HepG2 (cell line): ENCODE measurements around the gene B3GAT3. TPM values are rescaled to one million over a fixed set of nuclear protein-coding genes. Genes with fewer than 3 reads are reported as not detected.

Experiments
- CC2D1A ChIP-seq: sonication (generic); formaldehyde crosslinking; IDR thresholded peaks from 2 replicates; pipeline ENCODE4 v1.8.1; 2023; ENCODE audit warnings: mild to moderate bottlenecking, missing genetic modification reagents
- HDAC1 ChIP-seq: sonication (generic); formaldehyde crosslinking; IDR thresholded peaks from 2 replicates; pipeline ENCODE4 v1.5.1; 2020; ENCODE audit warnings: mild to moderate bottlenecking, missing genetic modification reagents
- HNRNPH1 ChIP-seq: fragments of 200-400 bp; formaldehyde crosslinking; optimal IDR thresholded peaks from 2 replicates; pipeline ENCODE3; 2017; ENCODE audit warnings: mild to moderate bottlenecking, low read depth, low read length
- MEF2D ChIP-seq: sonication (generic); formaldehyde crosslinking; IDR thresholded peaks from 2 replicates; pipeline ENCODE4 v1.5.1; 2020; ENCODE audit warnings: mild to moderate bottlenecking, missing genetic modification reagents
- NFYC ChIP-seq: IDR thresholded peaks from 2 replicates; pipeline ENCODE4 v1.6.1; 2016; ENCODE audit warnings: missing genetic modification reagents, missing compliant biosample characterization
- NR2F6 ChIP-seq, 2 experiments: IDR thresholded peaks; 2 replicates each; pipeline ENCODE4 v1.6.1; 2016; ENCODE audit warnings: antibody characterized with exemption in 1 of 2, mild to moderate bottlenecking in 1 of 2
- POLR2G ChIP-seq: fragments of 200-400 bp; formaldehyde crosslinking; IDR thresholded peaks from 2 replicates; pipeline ENCODE4 v1.6.1; 2018; ENCODE audit warnings: mild to moderate bottlenecking, low read depth, low read length, moderate library complexity
- TCF7 ChIP-seq: sonication (generic); IDR thresholded peaks from 2 replicates; pipeline ENCODE4 v1.6.1; 2016; ENCODE audit warnings: antibody characterized with exemption, low read depth
- ZBTB7B ChIP-seq: sonication (generic); formaldehyde crosslinking; IDR thresholded peaks from 2 replicates; pipeline ENCODE4 v1.4.0; 2020; ENCODE audit warnings: missing genetic modification reagents
- ZNF230 ChIP-seq: sonication (generic); formaldehyde crosslinking; IDR thresholded peaks from 2 replicates; pipeline ENCODE4 v1.4.0; 2020; ENCODE audit warnings: mild to moderate bottlenecking, missing genetic modification reagents
- ZNF235 ChIP-seq: sonication (generic); formaldehyde crosslinking; IDR thresholded peaks from 2 replicates; pipeline ENCODE4 v1.8.1; 2023; ENCODE audit warnings: mild to moderate bottlenecking, missing genetic modification reagents, borderline replicate concordance
- ZNF317 ChIP-seq: sonication (generic); formaldehyde crosslinking; IDR thresholded peaks from 2 replicates; pipeline ENCODE4 v1.5.0; 2020; ENCODE audit warnings: mild to moderate bottlenecking, missing genetic modification reagents
- ZNF446 ChIP-seq: sonication (generic); formaldehyde crosslinking; IDR thresholded peaks from 2 replicates; pipeline ENCODE4 v1.5.0; 2020; ENCODE audit warnings: mild to moderate bottlenecking, missing genetic modification reagents
- ZNF614 ChIP-seq: IDR thresholded peaks from 2 replicates; pipeline ENCODE4 v1.6.1; 2018; ENCODE audit warnings: missing biosample characterization, missing genetic modification reagents, inconsistent platforms, borderline replicate concordance
- ZNF644 ChIP-seq: IDR thresholded peaks from 2 replicates; pipeline ENCODE4 v1.6.1; 2016; ENCODE audit warnings: low read depth
- ZNF670 ChIP-seq: sonication (generic); formaldehyde crosslinking; IDR thresholded peaks from 2 replicates; pipeline ENCODE4 v1.8.0; 2022; ENCODE audit warnings: mild to moderate bottlenecking, missing genetic modification reagents, borderline replicate concordance
- ZNF7 ChIP-seq: IDR thresholded peaks from 2 replicates; pipeline ENCODE4 v1.6.1; 2016; ENCODE audit warnings: missing biosample characterization, missing genetic modification reagents
- polyA plus RNA-seq, 8 experiments: library from polyadenylated mRNA; depleted of rRNA in 3 of 8; stranded (reverse) in 7 of 8; unstranded in 1 of 8; fragments of >200 nt; fragmentation: Illumina TruSeq in 4 of 8; extraction: Trizol in 4 of 8; gene quantifications; 2 replicates each; pipeline versions ENCODE4 v1.2.1 to v1.2.3, GENCODE V29; 2011 to 2016; ENCODE audit warnings: low read depth in 4 of 8, missing spikeins in 1 of 8, mixed read lengths in 1 of 8; ENCODE audit not compliant: insufficient read depth in 1 of 8
- total RNA-seq, 5 experiments: library from RNA; depleted of rRNA; stranded (reverse); fragments of >200 nt; fragmentation: Illumina TruSeq; extraction: Trizol; gene quantifications; 2 replicates each; pipeline ENCODE4 v1.2.3, GENCODE V29; 2016; ENCODE audit warnings: low read depth in 1 of 5
- TF ChIP-seq, protein P1 (sequence below): sonication (generic); formaldehyde crosslinking; IDR thresholded peaks from 2 replicates; pipeline ENCODE4 v1.4.0; 2020; ENCODE audit warnings: missing genetic modification reagents
- TF ChIP-seq, protein P2 (sequence below): fragments of 450-650 bp; IDR thresholded peaks from 2 replicates; pipeline ENCODE4 v1.6.1; 2017; ENCODE audit warnings: mild to moderate bottlenecking
- TF ChIP-seq, protein P3 (sequence below): sonication (generic); formaldehyde crosslinking; IDR thresholded peaks from 2 replicates; pipeline ENCODE4 v1.4.0; 2020; ENCODE audit warnings: mild to moderate bottlenecking, missing genetic modification reagents
- TF ChIP-seq, protein P4 (sequence below): sonication (generic); formaldehyde crosslinking; IDR thresholded peaks from 2 replicates; pipeline ENCODE4 v1.5.1; 2020; ENCODE audit warnings: mild to moderate bottlenecking, moderate library complexity, missing genetic modification reagents
- TF ChIP-seq, protein P5 (sequence below): IDR thresholded peaks from 2 replicates; pipeline ENCODE4 v1.6.1; 2016

B3GAT3 gene
- total and polyA plus RNA-seq, 2 of the 13 experiments (the other 11 are each of a cell fraction or from before 2014, with no cell fraction given) = 21.3 to 26.1 TPM

DNA sequence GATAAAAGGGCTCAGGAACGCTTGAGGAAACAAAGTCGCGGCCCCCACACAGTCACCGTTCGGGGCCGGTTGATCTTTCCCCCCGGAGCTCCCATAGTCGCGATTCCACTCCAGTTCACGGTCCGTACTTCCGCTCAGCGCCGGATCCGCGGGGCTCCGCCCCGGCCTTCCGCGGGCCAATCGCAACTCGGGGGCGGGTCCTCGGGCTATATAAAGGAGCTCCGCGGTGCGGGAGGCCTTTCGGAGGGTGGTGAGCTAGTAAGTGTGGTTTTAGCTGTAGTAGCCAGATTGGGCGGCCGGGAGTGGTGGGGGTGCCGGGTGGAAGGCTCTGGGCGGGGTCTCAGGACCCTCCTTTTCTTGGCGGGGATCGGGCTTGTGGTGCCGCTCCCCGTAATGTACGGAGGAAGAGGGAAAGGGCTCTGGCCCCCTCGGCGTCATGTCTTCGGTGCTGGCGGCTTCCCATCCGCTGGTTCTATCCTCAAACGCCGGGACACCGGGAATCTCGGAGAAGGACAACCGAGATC is 43.4 kb upstream of the B3GAT3 start, which contains the start of the genes C11orf98 and CSKMT (continued):
- TF ChIP-seq, protein P1, sequence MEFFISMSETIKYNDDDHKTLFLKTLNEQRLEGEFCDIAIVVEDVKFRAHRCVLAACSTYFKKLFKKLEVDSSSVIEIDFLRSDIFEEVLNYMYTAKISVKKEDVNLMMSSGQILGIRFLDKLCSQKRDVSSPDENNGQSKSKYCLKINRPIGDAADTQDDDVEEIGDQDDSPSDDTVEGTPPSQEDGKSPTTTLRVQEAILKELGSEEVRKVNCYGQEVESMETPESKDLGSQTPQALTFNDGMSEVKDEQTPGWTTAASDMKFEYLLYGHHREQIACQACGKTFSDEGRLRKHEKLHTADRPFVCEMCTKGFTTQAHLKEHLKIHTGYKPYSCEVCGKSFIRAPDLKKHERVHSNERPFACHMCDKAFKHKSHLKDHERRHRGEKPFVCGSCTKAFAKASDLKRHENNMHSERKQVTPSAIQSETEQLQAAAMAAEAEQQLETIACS (CRISPR knock-in tag) = no peak
- TF ChIP-seq ZNF317 (CRISPR knock-in tag) (peak; percentile 82), HNRNPH1 (peak; percentile 99), TCF7 (no peak), HDAC1 (CRISPR knock-in tag) (no peak), ZNF644 (CRISPR knock-in tag) (no peak), CC2D1A (CRISPR knock-in tag) (0 out of 2 replicates have a peak, but pooled peaks have one; percentile 74), ZNF614 (peak; percentile 75; the same call in 1 of the 2 replicates), ZNF670 (no peak), MEF2D (CRISPR knock-in tag) (no peak), ZBTB7B (CRISPR knock-in tag) (no peak), ZNF7 (CRISPR knock-in tag) (no peak), POLR2G (peak; percentile 100), ZNF230 (CRISPR knock-in tag) (peak; percentile 90), NFYC (CRISPR knock-in tag) (peak; percentile 79), NR2F6 (IDR thresholded peaks at IDR 0.05) (no peak; the same call in 1 of the 2 replicates), NR2F6 (CRISPR knock-in tag; IDR thresholded peaks at IDR 0.05) (no peak; the same call in 1 of the 2 replicates), ZNF235 (CRISPR knock-in tag) (peak; percentile 84; the same call in 1 of the 2 replicates), ZNF446 (CRISPR knock-in tag) (no peak)
- TF ChIP-seq, protein P2, sequence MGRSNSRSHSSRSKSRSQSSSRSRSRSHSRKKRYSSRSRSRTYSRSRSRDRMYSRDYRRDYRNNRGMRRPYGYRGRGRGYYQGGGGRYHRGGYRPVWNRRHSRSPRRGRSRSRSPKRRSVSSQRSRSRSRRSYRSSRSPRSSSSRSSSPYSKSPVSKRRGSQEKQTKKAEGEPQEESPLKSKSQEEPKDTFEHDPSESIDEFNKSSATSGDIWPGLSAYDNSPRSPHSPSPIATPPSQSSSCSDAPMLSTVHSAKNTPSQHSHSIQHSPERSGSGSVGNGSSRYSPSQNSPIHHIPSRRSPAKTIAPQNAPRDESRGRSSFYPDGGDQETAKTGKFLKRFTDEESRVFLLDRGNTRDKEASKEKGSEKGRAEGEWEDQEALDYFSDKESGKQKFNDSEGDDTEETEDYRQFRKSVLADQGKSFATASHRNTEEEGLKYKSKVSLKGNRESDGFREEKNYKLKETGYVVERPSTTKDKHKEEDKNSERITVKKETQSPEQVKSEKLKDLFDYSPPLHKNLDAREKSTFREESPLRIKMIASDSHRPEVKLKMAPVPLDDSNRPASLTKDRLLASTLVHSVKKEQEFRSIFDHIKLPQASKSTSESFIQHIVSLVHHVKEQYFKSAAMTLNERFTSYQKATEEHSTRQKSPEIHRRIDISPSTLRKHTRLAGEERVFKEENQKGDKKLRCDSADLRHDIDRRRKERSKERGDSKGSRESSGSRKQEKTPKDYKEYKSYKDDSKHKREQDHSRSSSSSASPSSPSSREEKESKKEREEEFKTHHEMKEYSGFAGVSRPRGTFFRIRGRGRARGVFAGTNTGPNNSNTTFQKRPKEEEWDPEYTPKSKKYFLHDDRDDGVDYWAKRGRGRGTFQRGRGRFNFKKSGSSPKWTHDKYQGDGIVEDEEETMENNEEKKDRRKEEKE = no peak
- TF ChIP-seq, protein P3, sequence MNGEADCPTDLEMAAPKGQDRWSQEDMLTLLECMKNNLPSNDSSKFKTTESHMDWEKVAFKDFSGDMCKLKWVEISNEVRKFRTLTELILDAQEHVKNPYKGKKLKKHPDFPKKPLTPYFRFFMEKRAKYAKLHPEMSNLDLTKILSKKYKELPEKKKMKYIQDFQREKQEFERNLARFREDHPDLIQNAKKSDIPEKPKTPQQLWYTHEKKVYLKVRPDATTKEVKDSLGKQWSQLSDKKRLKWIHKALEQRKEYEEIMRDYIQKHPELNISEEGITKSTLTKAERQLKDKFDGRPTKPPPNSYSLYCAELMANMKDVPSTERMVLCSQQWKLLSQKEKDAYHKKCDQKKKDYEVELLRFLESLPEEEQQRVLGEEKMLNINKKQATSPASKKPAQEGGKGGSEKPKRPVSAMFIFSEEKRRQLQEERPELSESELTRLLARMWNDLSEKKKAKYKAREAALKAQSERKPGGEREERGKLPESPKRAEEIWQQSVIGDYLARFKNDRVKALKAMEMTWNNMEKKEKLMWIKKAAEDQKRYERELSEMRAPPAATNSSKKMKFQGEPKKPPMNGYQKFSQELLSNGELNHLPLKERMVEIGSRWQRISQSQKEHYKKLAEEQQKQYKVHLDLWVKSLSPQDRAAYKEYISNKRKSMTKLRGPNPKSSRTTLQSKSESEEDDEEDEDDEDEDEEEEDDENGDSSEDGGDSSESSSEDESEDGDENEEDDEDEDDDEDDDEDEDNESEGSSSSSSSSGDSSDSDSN (CRISPR knock-in tag) = peak; percentile 58; the same call in 1 of the 2 replicates
- TF ChIP-seq, protein P4, sequence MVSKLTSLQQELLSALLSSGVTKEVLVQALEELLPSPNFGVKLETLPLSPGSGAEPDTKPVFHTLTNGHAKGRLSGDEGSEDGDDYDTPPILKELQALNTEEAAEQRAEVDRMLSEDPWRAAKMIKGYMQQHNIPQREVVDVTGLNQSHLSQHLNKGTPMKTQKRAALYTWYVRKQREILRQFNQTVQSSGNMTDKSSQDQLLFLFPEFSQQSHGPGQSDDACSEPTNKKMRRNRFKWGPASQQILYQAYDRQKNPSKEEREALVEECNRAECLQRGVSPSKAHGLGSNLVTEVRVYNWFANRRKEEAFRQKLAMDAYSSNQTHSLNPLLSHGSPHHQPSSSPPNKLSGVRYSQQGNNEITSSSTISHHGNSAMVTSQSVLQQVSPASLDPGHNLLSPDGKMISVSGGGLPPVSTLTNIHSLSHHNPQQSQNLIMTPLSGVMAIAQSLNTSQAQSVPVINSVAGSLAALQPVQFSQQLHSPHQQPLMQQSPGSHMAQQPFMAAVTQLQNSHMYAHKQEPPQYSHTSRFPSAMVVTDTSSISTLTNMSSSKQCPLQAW (CRISPR knock-in tag) = peak; percentile 46; the same call in 1 of the 2 replicates
- TF ChIP-seq, protein P5, sequence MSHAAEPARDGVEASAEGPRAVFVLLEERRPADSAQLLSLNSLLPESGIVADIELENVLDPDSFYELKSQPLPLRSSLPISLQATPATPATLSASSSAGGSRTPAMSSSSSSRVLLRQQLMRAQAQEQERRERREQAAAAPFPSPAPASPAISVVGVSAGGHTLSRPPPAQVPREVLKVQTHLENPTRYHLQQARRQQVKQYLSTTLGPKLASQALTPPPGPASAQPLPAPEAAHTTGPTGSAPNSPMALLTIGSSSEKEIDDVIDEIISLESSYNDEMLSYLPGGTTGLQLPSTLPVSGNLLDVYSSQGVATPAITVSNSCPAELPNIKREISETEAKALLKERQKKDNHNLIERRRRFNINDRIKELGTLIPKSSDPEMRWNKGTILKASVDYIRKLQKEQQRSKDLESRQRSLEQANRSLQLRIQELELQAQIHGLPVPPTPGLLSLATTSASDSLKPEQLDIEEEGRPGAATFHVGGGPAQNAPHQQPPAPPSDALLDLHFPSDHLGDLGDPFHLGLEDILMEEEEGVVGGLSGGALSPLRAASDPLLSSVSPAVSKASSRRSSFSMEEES (CRISPR knock-in tag) = 0 out of 2 replicates have a peak, but pooled peaks have one; percentile 16
